ENCODE data around the gene RPIA.
A peak's percentile ranks its signal among the peaks of the same experiment; 100 is the strongest.

Gene RPIA

GRCh38 chr2:88724643-88725332, 33.3 kb downstream of the RPIA start:
- Histone ChIP-seq H4K8ac (ENCODE audit: low read depth, low read length) (no peak overlapping the region), H3K79me1 (ENCODE audit: low read length) (peaks cover 5% of the 10 kb centered on the region), H3K56ac (ENCODE audit: low read length) (no peak overlapping the region), H3K79me2 (ENCODE audit: control insufficient read depth, insufficient read depth, low read length) (no peaks in the 10 kb centered on the region), H3K18ac (ENCODE audit: low read length) (no peak overlapping the region), H3K4me2 (ENCODE audit: low read length) (no peak overlapping the region), H3K27me3 (ENCODE audit: insufficient read depth, low read length, poor library complexity) (no peaks in the 10 kb centered on the region), H3K36me3 (ENCODE audit: control insufficient read depth, insufficient read depth, low read length) (no peaks in the 10 kb centered on the region), H3K9ac (ENCODE audit: low read length) (no peak overlapping the region), H3K4me1 (ENCODE audit: control insufficient read depth, low read depth, low read length) (no peaks in the 10 kb centered on the region), H3K4me3 (ENCODE audit: low read length) (no peak overlapping the region), H2BK120ac (ENCODE audit: low read depth, low read length) (no peak overlapping the region), H2BK5ac (ENCODE audit: low read length) (no peak overlapping the region), H3K27ac (ENCODE audit: low read depth, low read length) (no peak overlapping the region), H4K5ac (ENCODE audit: low read length) (no peak overlapping the region), H3K4ac (ENCODE audit: low read depth, low read length) (no peak overlapping the region), H2BK15ac (replicated peaks; ENCODE audit: low read depth) (no peak overlapping the region), H2AK5ac (ENCODE audit: low read length) (no peak overlapping the region), H3K23ac (ENCODE audit: low read length) (no peak overlapping the region)
- no peak for DNase-seq
- no CpG with 5 or more reads among the region's 4 CpGs for WGBS (ENCODE audit: extremely low coverage, insufficient coverage, low lambda C conversion rate)

- H3K27ac ChIP-seq (ENCODE audit: low read depth, low read length) = no peak overlapping the region
- H3K36me3 ChIP-seq (ENCODE audit: control insufficient read depth, insufficient read depth, low read length) = no peaks in the 10 kb centered on the region
- no peak overlapping the region for H4K8ac ChIP-seq (ENCODE audit: low read depth, low read length)
- no peaks in the 10 kb centered on the region for H3K79me2 ChIP-seq (ENCODE audit: control insufficient read depth, insufficient read depth, low read length)
- no peak overlapping the region for H2BK120ac ChIP-seq (ENCODE audit: low read depth, low read length)
- H2BK5ac ChIP-seq (ENCODE audit: low read length) = no peak overlapping the region
- no peak overlapping the region for H3K56ac ChIP-seq (ENCODE audit: low read length)
- no peak overlapping the region for H2AK5ac ChIP-seq (ENCODE audit: low read length)
- no peak for DNase-seq
- no peak overlapping the region for H3K4ac ChIP-seq (ENCODE audit: low read depth, low read length)
- H3K79me1 ChIP-seq (ENCODE audit: low read length) = peaks cover 7% of the 10 kb centered on the region
- no peak overlapping the region for H3K23ac ChIP-seq (ENCODE audit: low read length)
- H3K27me3 ChIP-seq (ENCODE audit: insufficient read depth, low read length, poor library complexity) = no peaks in the 10 kb centered on the region
- H3K4me1 ChIP-seq (ENCODE audit: control insufficient read depth, low read depth, low read length) = no peaks in the 10 kb centered on the region
- WGBS (ENCODE audit: extremely low coverage, insufficient coverage, low lambda C conversion rate) = no CpG with 5 or more reads among the region's 8 CpGs
- no peak overlapping the region for H4K5ac ChIP-seq (ENCODE audit: low read length)
- H3K4me3 ChIP-seq (ENCODE audit: low read length) = no peak overlapping the region
- no peak overlapping the region for H2BK15ac ChIP-seq (replicated peaks; ENCODE audit: low read depth)
- no peak overlapping the region for H3K4me2 ChIP-seq (ENCODE audit: low read length)
- H3K9ac ChIP-seq (ENCODE audit: low read length) = no peak overlapping the region
- H3K18ac ChIP-seq (ENCODE audit: low read length) = no peak overlapping the region
Observed at GRCh38 chr2:88729061-88729745, 37.7 kb downstream of the RPIA start.

GRCh38 chr2:88733155-88733902, 41.9 kb downstream of the RPIA start:
- Histone ChIP-seq H4K5ac (ENCODE audit: low read length) (no peak overlapping the region), H3K27me3 (ENCODE audit: insufficient read depth, low read length, poor library complexity) (no peaks in the 10 kb centered on the region), H3K56ac (ENCODE audit: low read length) (no peak overlapping the region), H3K23ac (ENCODE audit: low read length) (no peak overlapping the region), H2BK120ac (ENCODE audit: low read depth, low read length) (no peak overlapping the region), H3K9ac (ENCODE audit: low read length) (no peak overlapping the region), H3K79me2 (ENCODE audit: control insufficient read depth, insufficient read depth, low read length) (no peaks in the 10 kb centered on the region), H3K27ac (ENCODE audit: low read depth, low read length) (no peak overlapping the region), H3K4me2 (ENCODE audit: low read length) (no peak overlapping the region), H3K18ac (ENCODE audit: low read length) (no peak overlapping the region), H4K8ac (ENCODE audit: low read depth, low read length) (no peak overlapping the region), H3K4me3 (ENCODE audit: low read length) (no peak overlapping the region), H3K36me3 (ENCODE audit: control insufficient read depth, insufficient read depth, low read length) (no peaks in the 10 kb centered on the region), H2BK15ac (replicated peaks; ENCODE audit: low read depth) (no peak overlapping the region), H3K4ac (ENCODE audit: low read depth, low read length) (no peak overlapping the region), H2AK5ac (ENCODE audit: low read length) (no peak overlapping the region), H3K4me1 (ENCODE audit: control insufficient read depth, low read depth, low read length) (peaks cover 3% of the 10 kb centered on the region), H2BK5ac (ENCODE audit: low read length) (no peak overlapping the region), H3K79me1 (ENCODE audit: low read length) (peaks cover 1% of the 10 kb centered on the region)
- no peak for DNase-seq
- WGBS (ENCODE audit: extremely low coverage, insufficient coverage, low lambda C conversion rate) = no CpG with 5 or more reads among the region's 4 CpGs

GRCh38 chr2:88735133-88735532, 43.7 kb downstream of the RPIA start:
- H3K79me2 ChIP-seq (ENCODE audit: control insufficient read depth, insufficient read depth, low read length) = no peaks in the 10 kb centered on the region
- no peak overlapping the region for H3K27ac ChIP-seq (ENCODE audit: low read depth, low read length)
- H3K4ac ChIP-seq (ENCODE audit: low read depth, low read length) = no peak overlapping the region
- no peak overlapping the region for H3K9ac ChIP-seq (ENCODE audit: low read length)
- H2BK5ac ChIP-seq (ENCODE audit: low read length) = no peak overlapping the region
- no peak overlapping the region for H4K5ac ChIP-seq (ENCODE audit: low read length)
- H3K4me2 ChIP-seq (ENCODE audit: low read length) = no peak overlapping the region
- no peak for DNase-seq
- H3K18ac ChIP-seq (ENCODE audit: low read length) = no peak overlapping the region
- no peak overlapping the region for H2BK120ac ChIP-seq (ENCODE audit: low read depth, low read length)
- peaks cover 3% of the 10 kb centered on the region for H3K4me1 ChIP-seq (ENCODE audit: control insufficient read depth, low read depth, low read length)
- H3K79me1 ChIP-seq (ENCODE audit: low read length) = peaks cover 1% of the 10 kb centered on the region
- no peak overlapping the region for H2BK15ac ChIP-seq (replicated peaks; ENCODE audit: low read depth)
- no peak overlapping the region for H2AK5ac ChIP-seq (ENCODE audit: low read length)
- H3K56ac ChIP-seq (ENCODE audit: low read length) = no peak overlapping the region
- no peak overlapping the region for H3K23ac ChIP-seq (ENCODE audit: low read length)
- no peaks in the 10 kb centered on the region for H3K27me3 ChIP-seq (ENCODE audit: insufficient read depth, low read length, poor library complexity)
- no peak overlapping the region for H3K4me3 ChIP-seq (ENCODE audit: low read length)
- H3K36me3 ChIP-seq (ENCODE audit: control insufficient read depth, insufficient read depth, low read length) = no peaks in the 10 kb centered on the region
- H4K8ac ChIP-seq (ENCODE audit: low read depth, low read length) = no peak overlapping the region
- WGBS (ENCODE audit: extremely low coverage, insufficient coverage, low lambda C conversion rate) = no CpG with 5 or more reads among the region's 4 CpGs

GRCh38 chr2:88735853-88736252, 44.4 kb downstream of the RPIA start:
- Histone ChIP-seq H2AK5ac (ENCODE audit: low read length) (no peak overlapping the region), H3K18ac (ENCODE audit: low read length) (no peak overlapping the region), H3K27ac (ENCODE audit: low read depth, low read length) (no peak overlapping the region), H3K9ac (ENCODE audit: low read length) (no peak overlapping the region), H3K23ac (ENCODE audit: low read length) (no peak overlapping the region), H3K4me3 (ENCODE audit: low read length) (no peak overlapping the region), H3K79me2 (ENCODE audit: control insufficient read depth, insufficient read depth, low read length) (no peaks in the 10 kb centered on the region), H3K36me3 (ENCODE audit: control insufficient read depth, insufficient read depth, low read length) (no peaks in the 10 kb centered on the region), H3K4me1 (ENCODE audit: control insufficient read depth, low read depth, low read length) (peaks cover 3% of the 10 kb centered on the region), H4K5ac (ENCODE audit: low read length) (no peak overlapping the region), H4K8ac (ENCODE audit: low read depth, low read length) (no peak overlapping the region), H3K79me1 (ENCODE audit: low read length) (peaks cover 1% of the 10 kb centered on the region), H2BK15ac (replicated peaks; ENCODE audit: low read depth) (no peak overlapping the region), H3K4me2 (ENCODE audit: low read length) (no peak overlapping the region), H2BK5ac (ENCODE audit: low read length) (peak overlapping the region; percentile 4), H3K27me3 (ENCODE audit: insufficient read depth, low read length, poor library complexity) (no peaks in the 10 kb centered on the region), H3K56ac (ENCODE audit: low read length) (peak overlapping the region; percentile 17), H3K4ac (ENCODE audit: low read depth, low read length) (no peak overlapping the region), H2BK120ac (ENCODE audit: low read depth, low read length) (no peak overlapping the region)
- DNase-seq = no peak
- no CpG with 5 or more reads among the region's 6 CpGs for WGBS (ENCODE audit: extremely low coverage, insufficient coverage, low lambda C conversion rate)
